DOHH2 (cell line): ENCODE results near the gene RFXANK.

ENCODE experiments used
- H3F3A ChIP-seq: fragments of 200-600 bp; sonication (generic), shearing (Covaris generic); 2 replicates; pipeline ENCODE4 v1.6.0; 2016; ENCODE audit warnings: antibody characterized with exemption, mild to moderate bottlenecking; ENCODE audit not compliant: control insufficient read depth, insufficient read depth
- H3K27ac ChIP-seq: fragments of 200-600 bp; sonication (generic); 2 replicates; pipeline ENCODE4 v1.5.1; 2014; ENCODE audit warnings: low read depth, mild to moderate bottlenecking, low read length, moderate library complexity
- H3K27me3 ChIP-seq: fragments of 200-600 bp; sonication (generic); 2 replicates; pipeline ENCODE4 v1.6.1; 2014; ENCODE audit warnings: mild to moderate bottlenecking, low read length, mixed read lengths; ENCODE audit not compliant: control insufficient read depth
- H3K36me3 ChIP-seq: fragments of 200-600 bp; sonication (generic); 2 replicates; pipeline ENCODE4 v1.6.1; 2014; ENCODE audit warnings: mild to moderate bottlenecking, low read length, moderate library complexity, mixed read lengths; ENCODE audit not compliant: control insufficient read depth
- H3K4me1 ChIP-seq: fragments of 200-600 bp; sonication (generic); 2 replicates; pipeline ENCODE4 v1.6.1; 2014; ENCODE audit warnings: mild to moderate bottlenecking, low read length, mixed read lengths; ENCODE audit not compliant: control insufficient read depth
- H3K4me2 ChIP-seq: fragments of 200-600 bp; sonication (generic); 2 replicates; pipeline ENCODE4 v1.6.0; 2014; ENCODE audit warnings: mild to moderate bottlenecking, low read length, moderate library complexity
- H3K4me3 ChIP-seq: fragments of 200-600 bp; sonication (generic); 2 replicates; pipeline ENCODE4 v1.5.1; 2014; ENCODE audit warnings: mild to moderate bottlenecking, low read length, mixed read lengths
- H3K79me2 ChIP-seq: fragments of 200-600 bp; sonication (generic); 2 replicates; pipeline ENCODE4 v1.6.1; 2014; ENCODE audit warnings: mild to moderate bottlenecking, low read length, mixed read lengths; ENCODE audit not compliant: control insufficient read depth
- H3K9me2 ChIP-seq: fragments of 200-600 bp; sonication (generic); replicated peaks from 2 replicates; pipeline ENCODE4 v1.6.1; 2014; ENCODE audit warnings: mild to moderate bottlenecking, low read length, mixed read lengths; ENCODE audit not compliant: control insufficient read depth
- H3K9me3 ChIP-seq: fragments of 200-600 bp; sonication (generic); 2 replicates; pipeline ENCODE4 v1.6.1; 2014; ENCODE audit warnings: antibody characterized with exemption, low read length, mixed read lengths; ENCODE audit not compliant: control insufficient read depth, insufficient read depth
- H4K20me1 ChIP-seq: fragments of 200-600 bp; sonication (generic); 2 replicates; pipeline ENCODE4 v1.6.0; 2014; ENCODE audit warnings: low read depth, mild to moderate bottlenecking, antibody characterized with exemption, low read length, moderate library complexity; ENCODE audit not compliant: control insufficient read depth, insufficient read depth
- CTCF ChIP-seq: fragments of 200-600 bp; sonication (generic); IDR thresholded peaks from one replicate; pipeline ENCODE4 v1.5.1; 2014; ENCODE audit warnings: antibody characterized with exemption, mild to moderate bottlenecking, low read depth, low read length; ENCODE audit not compliant: poor library complexity, severe bottlenecking
- EZH2phosphoT487 ChIP-seq: fragments of 200-600 bp; sonication (generic); IDR thresholded peaks from 2 replicates; pipeline ENCODE4 v1.6.1; 2017; ENCODE audit warnings: borderline replicate concordance, mild to moderate bottlenecking, antibody characterized with exemption, low read length, moderate library complexity, mixed read lengths

The RFXANK gene

GRCh38 chr19:19176950-19177349 is 15.1 kb upstream of the RFXANK start:
- H3K27ac ChIP-seq, result no peak overlapping the region
- no peak overlapping the region for H3K4me2 ChIP-seq
- H3K79me2 ChIP-seq, result no peaks in the 10 kb centered on the region
- H3K4me3 ChIP-seq, result no peak overlapping the region
- peaks cover 32% of the 10 kb centered on the region for H3K4me1 ChIP-seq
- H3K27me3 ChIP-seq, result no peaks in the 10 kb centered on the region
- no peaks in the 10 kb centered on the region for H3K9me2 ChIP-seq
- H3F3A ChIP-seq, result peaks cover 5% of the 10 kb centered on the region; the same call in 1 of the 2 replicates
- no peaks in the 10 kb centered on the region for H4K20me1 ChIP-seq
- TF ChIP-seq EZH2phosphoT487 (no peak), CTCF (no peak)
- H3K36me3 ChIP-seq, result peaks cover 7% of the 10 kb centered on the region; the same call in 1 of the 2 replicates
- no peaks in the 10 kb centered on the region for H3K9me3 ChIP-seq

DNA sequence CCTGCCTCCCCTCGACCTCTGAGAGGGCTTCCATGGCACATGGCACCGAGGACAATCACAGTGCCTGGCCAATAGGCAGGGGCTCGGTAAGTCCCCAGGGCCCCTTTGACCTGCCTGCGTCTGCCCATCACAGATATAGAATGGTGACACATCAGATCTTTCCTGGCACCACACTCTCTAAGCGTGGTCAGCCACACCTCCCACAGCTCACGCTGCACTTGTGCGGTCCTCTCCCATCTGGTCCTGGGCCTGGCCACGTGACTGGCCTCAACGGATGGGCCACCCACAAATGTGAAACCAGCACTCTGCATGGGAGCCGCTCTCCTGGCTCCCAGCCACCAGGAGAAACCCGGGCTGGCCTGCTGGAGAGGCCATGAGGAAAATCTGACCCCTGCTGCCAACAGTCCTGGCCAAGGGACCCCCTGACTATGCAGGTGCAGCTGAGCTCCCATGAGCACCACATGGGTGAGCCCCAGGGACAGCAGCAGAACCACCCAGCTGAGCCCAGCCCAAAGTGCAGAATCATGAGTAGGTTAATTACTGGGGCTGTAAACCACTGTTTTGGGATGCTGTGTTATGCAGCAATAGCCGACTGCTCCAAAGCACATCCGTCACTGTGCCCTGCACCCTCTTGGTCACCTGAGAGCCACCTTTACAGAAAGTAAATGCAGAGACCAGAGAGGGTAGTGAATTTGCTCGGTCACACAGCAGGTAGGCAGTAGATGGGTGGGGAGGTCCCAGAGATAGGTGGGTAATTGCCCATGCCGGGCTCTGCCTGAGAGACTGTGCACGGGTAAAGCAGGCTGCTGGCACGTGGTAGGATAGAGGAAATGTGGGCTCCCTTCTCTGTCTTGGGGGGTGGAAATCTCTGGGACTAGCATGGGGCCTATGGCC is 12.3 kb upstream of the RFXANK start:
- Histone ChIP-seq H3K27me3 (no peaks in the 10 kb centered on the region), H3K36me3 (peaks cover 15% of the 10 kb centered on the region), H3K4me2 (no peak overlapping the region), H3K27ac (no peak overlapping the region), H3K4me1 (peaks cover 6% of the 10 kb centered on the region), H3K4me3 (no peak overlapping the region), H4K20me1 (no peaks in the 10 kb centered on the region), H3K79me2 (peaks cover 1% of the 10 kb centered on the region), H3K9me3 (no peaks in the 10 kb centered on the region), H3K9me2 (no peaks in the 10 kb centered on the region), H3F3A (peaks cover 5% of the 10 kb centered on the region; the same call in 1 of the 2 replicates)
- TF ChIP-seq CTCF (no peak), EZH2phosphoT487 (no peak)

DNA sequence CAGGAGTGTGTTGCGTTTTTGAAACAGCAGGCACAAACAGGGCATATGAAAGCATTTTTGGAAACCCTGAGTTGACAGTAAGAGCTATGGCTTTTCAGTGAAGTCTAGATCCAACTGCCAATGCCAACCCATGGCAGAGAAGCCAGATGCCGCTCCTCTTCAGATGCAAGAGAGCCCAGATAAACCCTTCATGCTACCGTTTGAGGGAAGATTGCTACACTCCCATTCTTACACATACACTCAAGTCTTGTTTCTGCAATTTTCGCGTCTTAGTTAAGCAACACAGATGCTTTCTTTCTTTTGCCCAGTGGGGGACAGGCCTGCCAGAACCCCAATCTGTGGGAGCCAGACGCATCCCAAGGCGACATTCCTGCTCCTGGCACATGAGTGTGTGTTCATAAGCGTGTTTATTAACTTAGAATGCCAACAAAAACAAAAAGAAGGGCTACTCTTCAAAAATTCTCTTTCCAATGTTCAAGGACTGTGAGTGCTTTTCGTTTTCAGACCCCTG is 10.5 kb upstream of the RFXANK start:
- no peaks in the 10 kb centered on the region for H4K20me1 ChIP-seq

More for the DNA sequence above, 10.5 kb upstream of the RFXANK start:
- Histone ChIP-seq H3K9me3 (peaks cover 2% of the 10 kb centered on the region), H3K4me2 (no peak overlapping the region), H3K36me3 (peaks cover 28% of the 10 kb centered on the region), H3K4me1 (peaks cover 6% of the 10 kb centered on the region), H3K27me3 (no peaks in the 10 kb centered on the region), H3K27ac (no peak overlapping the region), H3K9me2 (no peaks in the 10 kb centered on the region), H3K4me3 (no peak overlapping the region), H3K79me2 (peaks cover 13% of the 10 kb centered on the region), H3F3A (peaks cover 5% of the 10 kb centered on the region; the same call in 1 of the 2 replicates)
- TF ChIP-seq CTCF (no peak), EZH2phosphoT487 (no peak)
